NCI-H2227 (cell line): Measurements from ENCODE around the gene SEMA5A.

Experiments
- DNase-seq: peaks from one replicate; lab custom pipeline; 2025; ENCODE audit not compliant: unreplicated experiment; lab: John Stamatoyannopoulos, UW

Gene SEMA5A

GRCh38 chr5:9342161-9342787 is 203.6 kb downstream of the SEMA5A start:
- DNase-seq: no peak

- no peak for DNase-seq
Observed at GRCh38 chr5:9340085-9340484, 205.8 kb downstream of the SEMA5A start.

DNA sequence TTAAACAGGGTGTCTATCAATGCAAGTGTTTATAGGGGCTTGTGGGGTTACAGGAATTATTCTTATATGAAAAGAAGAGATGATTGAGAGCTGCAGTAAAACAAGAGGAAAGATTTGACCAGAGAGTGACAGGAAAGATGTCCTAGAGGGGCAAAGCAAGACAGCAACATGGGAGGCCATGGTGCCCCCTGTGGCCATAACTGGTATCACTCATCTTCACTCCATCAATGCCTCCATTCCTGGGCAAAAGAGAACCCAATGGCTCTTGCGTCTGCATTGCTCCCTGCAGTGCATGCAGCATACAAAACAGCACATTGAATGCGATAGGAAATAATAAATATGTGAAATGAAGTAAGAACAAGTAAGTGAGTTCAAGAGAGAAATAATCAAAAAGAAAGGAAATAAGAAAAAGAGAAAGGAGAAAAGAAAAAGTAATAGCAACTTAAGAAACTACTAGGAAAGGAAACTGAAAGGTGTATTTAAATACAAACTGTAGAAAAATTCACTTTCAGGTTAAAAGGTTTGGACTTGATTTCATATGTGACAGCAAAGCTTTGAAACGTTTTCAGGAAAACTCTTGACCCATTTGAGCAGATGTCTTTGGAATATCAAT is 206.6 kb downstream of the SEMA5A start:
- no peak for DNase-seq

GRCh38 chr5:9338796-9339195 is 207.1 kb downstream of the SEMA5A start:
- DNase-seq: no peak

DNA sequence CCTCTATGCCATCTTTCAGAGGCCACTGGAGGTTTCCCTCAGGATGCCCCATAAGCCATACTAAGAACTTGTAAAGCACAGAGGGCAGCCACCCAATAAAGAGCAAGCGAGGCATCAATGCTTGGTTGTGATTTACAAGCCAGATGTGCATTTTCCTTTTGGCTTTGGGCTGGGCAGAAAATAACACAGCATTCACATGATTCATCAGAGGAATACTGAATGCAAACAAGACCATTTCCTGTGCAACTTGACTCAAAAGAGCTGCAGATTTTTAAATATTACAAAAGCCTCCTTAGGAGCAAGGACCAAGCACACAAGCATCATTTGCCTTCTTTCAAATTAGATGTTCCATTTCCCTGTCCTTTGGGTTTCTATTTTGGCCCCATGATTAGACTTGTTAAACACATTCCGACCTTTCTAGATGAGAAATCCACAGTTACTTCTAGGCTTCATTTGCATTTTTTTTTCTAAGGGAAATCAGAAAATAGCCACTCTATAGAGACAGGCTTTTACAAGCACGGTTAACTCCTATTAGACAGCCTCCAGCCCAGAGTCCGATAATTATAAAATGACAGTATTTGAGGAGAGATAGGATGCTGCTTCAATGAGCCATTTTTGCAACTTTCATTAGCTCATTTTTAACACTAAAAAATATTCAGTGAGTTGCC is 207.8 kb downstream of the SEMA5A start:
- DNase-seq: no peak

GRCh38 chr5:9335754-9336495 is 209.9 kb downstream of the SEMA5A start:
- no peak for DNase-seq

DNA sequence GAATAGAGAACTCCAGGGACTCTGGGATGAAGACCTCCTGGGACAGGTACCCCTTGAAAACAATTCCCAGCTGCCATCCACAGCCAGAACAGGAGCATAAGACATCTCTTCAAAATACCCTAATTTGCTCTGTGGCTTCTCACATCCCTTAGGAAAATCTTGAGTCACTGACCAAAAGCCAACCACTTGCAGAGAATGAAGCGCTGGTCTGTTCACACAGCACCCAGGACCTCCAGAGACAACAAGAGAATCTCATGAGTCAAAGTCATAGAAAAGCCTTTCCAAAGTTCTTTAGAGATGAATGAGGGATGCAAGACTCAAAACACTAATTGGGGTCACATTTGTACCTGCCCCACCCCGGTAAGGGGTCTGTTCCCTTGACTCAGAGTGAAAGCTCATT is 210.6 kb downstream of the SEMA5A start:
- no peak for DNase-seq

- no peak for DNase-seq
Observed at GRCh38 chr5:9332026-9332425, 213.8 kb downstream of the SEMA5A start.

DNA sequence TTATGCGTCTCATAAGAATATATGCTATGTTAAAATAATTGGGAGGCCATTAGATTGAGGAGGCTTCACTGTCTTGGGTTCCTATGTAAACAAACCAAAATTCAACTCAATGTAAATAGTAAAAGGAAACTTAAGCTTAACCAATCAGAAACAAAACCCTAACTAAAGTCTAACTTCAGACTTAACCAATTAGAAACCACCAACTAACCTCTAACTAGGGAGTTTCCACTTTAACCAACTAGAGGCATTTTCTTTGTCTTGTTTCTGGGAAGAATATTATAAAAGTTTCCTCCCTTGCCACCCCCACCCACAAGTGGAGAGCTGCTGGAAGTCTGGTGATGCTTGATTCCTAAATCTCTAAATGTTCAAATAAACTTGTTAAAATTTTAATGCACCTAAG is 214.5 kb downstream of the SEMA5A start:
- no peak for DNase-seq

DNA sequence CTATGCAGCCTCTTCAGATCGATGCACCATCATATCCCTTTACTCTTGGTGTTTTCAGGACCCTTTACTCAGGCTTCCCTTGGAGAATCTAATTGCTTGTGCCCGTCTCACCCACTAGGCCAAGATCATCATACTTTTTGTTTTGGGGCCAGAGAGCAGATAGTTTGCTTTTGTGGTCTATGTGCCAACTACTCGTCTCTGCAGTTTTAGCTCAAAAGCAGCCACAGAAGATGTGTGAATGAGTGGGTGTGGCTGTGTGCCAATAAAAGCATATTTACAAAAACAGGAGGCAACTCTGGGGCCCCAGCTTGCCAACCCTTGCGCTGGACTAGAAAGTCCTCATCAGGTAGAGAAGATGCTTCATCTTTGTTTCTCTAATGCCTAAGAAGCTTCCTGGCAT is 216.8 kb downstream of the SEMA5A start:
- DNase-seq: no peak

DNA sequence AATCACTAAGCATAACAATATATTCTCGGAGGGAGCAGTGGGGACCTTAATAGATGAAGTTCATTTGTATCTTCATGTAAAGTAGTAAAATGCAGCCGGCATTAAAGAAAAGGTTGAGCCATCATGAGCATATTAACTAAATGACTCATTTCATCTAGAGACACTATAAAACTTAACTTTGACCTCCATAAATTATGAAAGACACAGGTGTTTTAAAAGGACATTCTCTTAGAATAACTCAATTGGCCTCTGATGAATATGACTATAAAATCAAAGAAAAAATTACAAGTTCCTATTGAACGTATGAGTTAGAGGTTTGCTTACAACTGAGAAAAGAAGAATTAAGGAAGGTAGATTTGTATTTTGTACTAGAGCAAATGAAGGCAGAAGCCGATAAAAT is 220.3 kb downstream of the SEMA5A start:
- DNase-seq: no peak

- DNase-seq: no peak
Observed at GRCh38 chr5:9324348-9325077, 221.4 kb downstream of the SEMA5A start.

GRCh38 chr5:9320652-9321051 is 225.2 kb downstream of the SEMA5A start:
- no peak for DNase-seq

- DNase-seq: no peak
Observed at GRCh38 chr5:9318031-9318430, 227.8 kb downstream of the SEMA5A start.

- no peak for DNase-seq
Observed at GRCh38 chr5:9316733-9317132, 229.1 kb downstream of the SEMA5A start.

DNA sequence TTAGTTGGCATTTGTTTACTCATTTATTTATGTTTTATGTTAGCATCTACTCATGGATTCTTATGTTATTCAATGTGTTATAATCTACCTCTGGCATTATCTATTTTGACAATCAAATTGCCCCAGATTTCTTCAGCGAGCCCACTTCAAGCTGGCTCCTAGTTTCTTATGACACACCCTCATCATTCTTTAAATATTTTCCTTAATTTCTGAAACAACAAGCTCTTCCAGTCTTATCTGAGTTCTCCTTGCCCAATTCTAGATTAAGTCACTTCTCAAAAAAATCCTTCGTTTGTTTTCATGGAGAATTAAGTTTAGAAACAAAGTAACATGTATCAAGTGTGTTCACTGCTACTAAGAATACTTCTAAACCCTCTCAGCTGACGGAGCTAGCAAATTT is 229.8 kb downstream of the SEMA5A start:
- no peak for DNase-seq

DNA sequence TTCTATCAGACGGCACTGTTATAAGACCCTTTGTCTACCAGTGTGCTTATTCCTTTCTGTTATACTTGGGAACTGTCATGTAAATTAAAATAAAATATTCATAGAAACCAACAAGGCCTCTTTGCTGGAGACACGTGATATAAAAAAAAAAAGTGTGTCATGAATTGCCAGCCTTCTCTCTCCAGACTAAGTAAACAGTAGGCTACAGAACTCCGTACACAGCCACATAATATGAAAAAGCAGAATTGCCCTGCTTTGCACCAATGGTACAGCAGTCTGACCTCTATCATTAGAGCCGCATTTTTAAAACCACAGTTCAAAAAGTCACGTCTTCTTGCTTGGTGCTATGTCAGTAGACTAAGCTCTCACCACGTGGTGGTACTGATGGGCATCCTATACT is 231.3 kb downstream of the SEMA5A start:
- no peak for DNase-seq

DNA sequence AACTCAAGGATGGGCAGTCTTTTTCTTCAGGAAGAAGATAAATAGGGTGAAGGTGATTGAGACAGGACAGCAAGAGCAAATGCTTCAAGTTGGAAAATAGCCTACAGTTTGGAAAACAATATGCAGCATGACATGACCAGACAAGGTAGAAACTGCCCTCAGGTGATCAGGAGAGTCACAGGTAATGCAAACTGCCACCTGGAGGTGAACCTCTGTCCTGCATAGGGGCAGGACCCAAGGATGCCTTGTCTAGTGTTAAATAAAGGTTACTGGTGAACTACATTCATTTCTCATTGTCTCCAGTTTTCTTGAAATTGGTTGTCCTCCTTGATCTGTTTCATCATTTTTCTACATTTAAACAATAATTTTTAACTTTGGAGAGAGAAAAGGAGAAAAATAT is 232.1 kb downstream of the SEMA5A start:
- no peak for DNase-seq

- no peak for DNase-seq
Observed at GRCh38 chr5:9307150-9307549, 238.7 kb downstream of the SEMA5A start.

DNA sequence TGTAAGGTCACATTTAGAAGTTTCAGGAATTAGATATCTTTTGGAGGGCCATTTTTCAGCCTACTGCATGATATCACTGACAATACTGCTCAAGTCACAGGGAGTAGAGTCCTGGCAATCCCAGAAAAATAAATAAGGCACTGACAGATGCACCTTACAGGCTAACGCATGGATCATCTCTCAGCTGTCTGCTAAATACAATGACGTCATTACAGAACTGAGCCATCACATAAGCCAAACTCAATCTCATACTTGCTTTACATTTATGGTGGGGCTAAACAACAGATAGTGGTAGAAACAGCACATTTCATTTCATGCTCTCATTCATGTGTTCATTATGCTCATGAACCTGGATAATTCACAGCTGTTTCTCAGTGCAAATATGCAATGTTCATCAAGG is 243.7 kb downstream of the SEMA5A start:
- DNase-seq: no peak

GRCh38 chr5:9301200-9301599 is 244.7 kb downstream of the SEMA5A start:
- no peak for DNase-seq
